HG02623 (cell line): ENCODE measurements around the gene CHST13.

Source experiments
- ATAC-seq: cut with Tn5 transposase; IDR thresholded peaks from one replicate; pipeline ENCODE4 v1.9.1; 2021; ENCODE audit warnings: moderate library complexity; ENCODE audit not compliant: unreplicated experiment

The CHST13 gene

DNA sequence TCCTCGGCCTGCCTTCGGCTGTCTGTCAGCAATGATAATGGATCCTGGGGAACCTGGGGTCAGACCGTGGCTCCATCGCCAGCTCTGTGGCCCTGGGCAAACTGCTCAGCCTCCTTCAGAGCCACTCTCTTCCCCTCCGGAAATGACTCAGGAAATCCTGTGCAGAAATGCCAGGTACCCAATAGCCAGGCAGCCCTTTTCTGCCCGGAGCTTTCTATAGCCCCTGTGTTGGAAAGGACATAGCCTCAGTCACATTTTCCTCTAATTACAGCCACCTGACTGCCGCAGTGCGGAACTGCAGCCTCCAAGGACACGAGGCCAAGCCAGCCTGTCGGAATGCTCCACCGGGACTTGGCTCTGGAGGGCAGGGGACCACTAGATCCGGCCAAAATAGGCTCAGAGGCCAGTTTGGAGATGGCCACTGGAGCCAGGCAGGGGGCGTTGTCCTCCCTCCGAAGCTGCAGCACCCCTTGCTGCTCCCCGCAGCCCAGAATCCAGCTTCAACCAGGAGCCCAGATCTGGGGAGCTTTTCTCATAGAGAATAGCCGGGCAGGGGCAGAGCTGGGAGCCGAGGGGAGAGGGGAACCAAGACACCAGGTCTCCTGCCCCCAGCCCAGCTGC lies 36.7 kb upstream of the CHST13 start:
- ATAC-seq = no peak

DNA sequence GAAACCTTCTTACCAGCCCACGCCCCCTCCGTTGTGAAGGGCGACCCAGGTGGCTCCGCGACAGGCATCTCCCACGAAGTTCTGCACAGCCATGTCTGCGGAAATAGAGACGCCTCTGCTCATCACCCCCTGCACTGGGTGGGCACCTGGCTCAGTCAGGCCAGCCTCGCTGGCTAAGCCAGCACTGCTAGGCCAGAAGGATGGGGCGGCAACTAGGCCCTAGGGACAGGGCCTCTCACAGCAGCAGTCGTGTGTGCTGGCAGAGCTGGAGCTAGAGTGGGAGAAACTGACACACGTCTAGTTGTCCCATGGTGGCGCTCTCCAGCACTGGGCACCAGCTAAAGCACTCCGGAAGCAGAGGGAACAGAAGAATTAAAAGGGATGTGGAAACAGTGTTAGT lies 35.8 kb upstream of the CHST13 start:
- ATAC-seq = no peak

- ATAC-seq = no peak
Measured at GRCh38 chr3:126488886-126489569, 34.9 kb upstream of the CHST13 start.

- ATAC-seq = no peak
Measured at GRCh38 chr3:126490619-126491018, 33.3 kb upstream of the CHST13 start.

GRCh38 chr3:126491221-126492013 lies 32.5 kb upstream of the CHST13 start:
- no peak for ATAC-seq

- ATAC-seq = no peak
Measured at GRCh38 chr3:126493051-126493450, 30.9 kb upstream of the CHST13 start.

- ATAC-seq = no peak
Measured at GRCh38 chr3:126493739-126494138, 30.2 kb upstream of the CHST13 start.

- no peak for ATAC-seq
Measured at GRCh38 chr3:126494204-126494969, 29.6 kb upstream of the CHST13 start.

GRCh38 chr3:126494970-126495230 lies 29.1 kb upstream of the CHST13 start:
- ATAC-seq = no peak

DNA sequence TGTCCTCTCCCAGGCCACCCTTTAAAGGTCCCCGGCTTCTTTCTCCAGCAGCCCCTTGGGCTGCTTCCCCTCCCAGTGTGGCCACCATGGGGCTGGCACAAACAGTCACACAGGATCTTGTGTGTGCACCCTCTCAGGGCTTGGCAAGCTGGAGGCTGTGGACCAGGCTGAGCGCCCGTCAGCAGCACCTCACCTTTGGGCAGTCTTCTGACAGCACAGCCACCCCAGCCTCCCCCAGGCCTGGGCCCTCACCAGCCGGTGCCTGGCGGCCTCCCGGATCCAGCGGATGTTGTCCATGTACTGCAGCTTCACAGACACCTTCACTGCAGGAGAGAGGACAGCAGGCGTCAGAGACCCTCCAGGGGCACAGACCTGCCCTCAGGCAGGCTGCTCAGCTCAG lies 28.2 kb upstream of the CHST13 start:
- ATAC-seq = no peak

DNA sequence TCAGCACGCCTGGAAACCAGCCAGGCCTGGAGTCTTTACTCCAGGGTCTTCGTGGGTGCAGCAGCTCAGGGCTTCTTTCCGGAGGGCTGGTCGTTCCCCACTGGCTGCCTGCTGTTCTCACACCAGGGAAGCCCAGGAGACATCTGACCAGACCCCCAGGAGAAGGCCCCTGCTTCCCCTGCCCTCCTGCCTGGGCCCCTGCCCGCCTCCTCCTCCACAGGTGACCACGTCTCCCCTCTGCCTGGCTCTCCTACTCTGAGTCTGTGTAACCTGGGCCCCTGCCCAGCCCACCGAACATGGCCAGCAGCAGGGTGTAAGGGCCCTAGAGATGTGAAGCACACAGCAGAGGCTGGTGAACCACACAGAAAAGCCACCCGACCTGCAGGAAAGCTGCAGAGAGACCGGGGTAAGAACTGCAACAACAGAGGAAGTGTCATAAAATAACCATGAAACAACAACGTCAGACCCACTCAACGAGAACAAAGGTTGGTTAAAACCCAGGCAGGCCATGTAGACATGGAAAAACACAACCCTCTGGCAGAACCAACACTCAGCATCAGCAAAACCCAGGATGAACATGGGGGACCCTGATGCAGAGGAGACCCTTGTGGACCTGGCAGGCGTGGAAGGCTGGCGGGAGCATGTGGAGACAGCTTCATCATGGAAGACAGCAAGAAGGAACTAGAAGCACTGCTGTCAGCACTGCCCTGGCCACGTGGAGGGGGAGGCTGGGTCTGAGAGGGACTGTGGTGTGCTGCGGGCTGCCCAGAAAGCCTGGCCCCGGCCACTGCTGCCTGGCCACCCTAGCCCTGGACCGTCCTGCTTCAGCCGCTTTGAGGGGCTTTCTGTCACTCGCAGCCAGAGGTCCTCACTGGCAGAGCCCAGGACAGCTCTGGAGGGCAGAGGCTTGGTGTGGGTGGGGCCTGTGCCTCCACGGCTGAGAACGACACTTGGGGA lies 26.8 kb upstream of the CHST13 start:
- ATAC-seq = no peak

DNA sequence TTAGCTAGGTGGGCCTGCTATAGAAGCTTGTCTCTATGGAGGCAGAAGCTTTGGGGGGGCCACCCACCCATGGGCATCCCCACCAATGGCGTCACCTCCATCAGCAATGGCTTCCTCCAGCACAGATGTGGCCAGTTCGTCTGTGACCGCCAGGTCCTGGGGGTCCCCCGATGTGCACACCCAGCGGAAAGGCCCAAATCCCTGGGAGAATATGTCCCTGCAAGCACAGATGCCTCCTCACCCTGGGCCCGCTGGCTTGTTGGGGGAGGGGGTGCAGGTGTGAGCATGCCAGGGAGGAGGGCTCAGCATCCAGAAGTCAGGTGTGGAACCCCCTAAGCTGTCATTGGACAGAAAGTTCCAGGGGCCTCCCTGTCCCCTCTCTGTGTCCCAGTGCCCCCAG lies 26.0 kb upstream of the CHST13 start:
- no peak for ATAC-seq

GRCh38 chr3:126498461-126498860 lies 25.5 kb upstream of the CHST13 start:
- no peak for ATAC-seq

DNA sequence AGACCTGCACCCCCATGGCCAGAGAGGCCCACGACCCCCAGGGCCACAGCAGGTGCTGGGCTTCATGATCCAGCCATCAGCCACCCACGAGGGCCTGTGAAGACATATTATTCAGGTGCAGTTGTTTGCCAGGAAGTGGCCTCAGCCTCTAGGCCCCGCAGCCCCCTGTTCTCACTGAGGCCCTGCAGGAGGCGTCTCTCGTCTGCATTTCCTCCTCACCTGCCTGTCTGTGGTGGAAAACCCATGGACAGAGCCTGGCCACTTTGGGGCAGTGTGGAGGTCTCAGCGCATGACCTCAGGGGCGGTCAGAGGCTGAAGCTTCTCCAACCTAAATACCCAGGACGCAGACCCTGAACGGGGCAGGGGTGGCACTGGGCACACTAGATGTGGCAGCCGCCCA lies 25.0 kb upstream of the CHST13 start:
- ATAC-seq = no peak

- ATAC-seq = no peak
Measured at GRCh38 chr3:126499401-126499800, 24.6 kb upstream of the CHST13 start.

DNA sequence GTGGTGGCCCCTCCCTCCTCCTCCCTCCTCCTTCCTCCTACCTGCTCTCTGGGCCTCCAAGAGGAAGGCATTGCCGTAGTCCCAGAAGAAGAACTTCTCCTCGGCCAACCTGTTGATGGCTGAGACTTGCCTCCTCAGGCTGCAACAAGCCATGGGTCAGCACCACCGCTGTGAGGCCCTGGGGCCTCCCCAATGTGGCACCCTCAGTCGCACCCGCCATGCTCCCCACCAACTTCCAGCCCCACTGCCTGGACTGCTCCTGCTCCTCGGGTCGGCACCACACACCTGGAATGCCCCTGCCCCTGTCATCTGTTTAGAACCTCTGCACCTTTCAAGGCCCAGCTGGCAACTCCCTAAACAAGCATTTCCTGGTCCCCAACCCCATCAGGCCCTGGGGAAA lies 23.9 kb upstream of the CHST13 start:
- ATAC-seq = no peak

GRCh38 chr3:126501054-126501453 lies 22.9 kb upstream of the CHST13 start:
- no peak for ATAC-seq

GRCh38 chr3:126501736-126502135 lies 22.2 kb upstream of the CHST13 start:
- no peak for ATAC-seq

DNA sequence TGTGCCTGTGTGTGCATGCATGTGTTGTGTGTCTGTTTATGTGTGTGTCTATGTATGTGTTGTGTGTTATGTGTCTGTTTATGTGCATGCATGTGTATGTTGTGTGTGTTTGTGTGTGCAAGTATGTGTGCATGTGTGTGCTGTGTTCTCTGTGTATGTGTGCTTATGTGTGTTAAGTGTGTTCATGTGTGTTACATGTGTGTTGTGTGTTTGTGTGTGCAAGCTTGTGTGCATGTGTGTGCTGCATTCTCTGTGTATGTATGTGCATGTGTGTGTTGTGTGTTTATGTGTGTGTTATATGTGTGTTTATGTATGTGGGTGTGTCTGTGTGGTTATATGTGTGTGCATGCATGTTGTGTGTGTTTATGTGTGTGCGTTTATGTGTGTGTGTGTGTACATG lies 21.3 kb upstream of the CHST13 start:
- no peak for ATAC-seq

GRCh38 chr3:126503701-126504100 lies 20.3 kb upstream of the CHST13 start:
- no peak for ATAC-seq

GRCh38 chr3:126507886-126508285 lies 16.1 kb upstream of the CHST13 start:
- ATAC-seq = no peak
